HG02870 (cell line): Measurements from ENCODE around the gene SLIT1.
"Not testable (repeated sequence)": the region's sequence is repeated elsewhere in the genome, so short reads cannot be mapped to it uniquely, and the experiment has no call there.

Experiments used
- ATAC-seq: cut with Tn5 transposase; IDR thresholded peaks from one replicate; pipeline ENCODE4 v1.9.1; 2021; ENCODE audit warnings: mild to moderate bottlenecking, moderate library complexity; ENCODE audit not compliant: unreplicated experiment

The SLIT1 gene

DNA sequence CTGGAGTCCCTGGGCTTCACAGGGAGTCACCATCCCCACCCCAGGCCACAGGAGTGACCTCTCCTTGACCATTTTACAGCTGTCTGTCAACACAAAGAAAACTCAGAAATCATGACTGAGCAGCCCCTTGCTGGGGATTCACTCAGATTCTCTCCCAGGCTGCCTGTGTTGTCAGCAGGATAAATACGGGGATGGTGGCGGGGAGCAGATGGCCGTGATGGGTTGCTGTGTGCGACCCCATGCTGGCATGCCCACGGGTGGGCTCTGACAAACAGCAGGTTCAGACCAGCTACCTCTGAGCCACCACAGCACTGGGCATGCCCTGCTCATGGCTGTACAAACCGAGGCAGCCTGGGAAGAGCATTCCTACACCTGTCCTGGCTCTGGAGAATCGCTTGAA lies 136.1 kb downstream of the SLIT1 start:
- ATAC-seq = no peak

GRCh38 chr10:97048649-97049427 lies 136.9 kb downstream of the SLIT1 start:
- no peak for ATAC-seq

- ATAC-seq = no peak
These were observed 138.0 kb downstream of the SLIT1 start for GRCh38 chr10:97047788-97048187.

DNA sequence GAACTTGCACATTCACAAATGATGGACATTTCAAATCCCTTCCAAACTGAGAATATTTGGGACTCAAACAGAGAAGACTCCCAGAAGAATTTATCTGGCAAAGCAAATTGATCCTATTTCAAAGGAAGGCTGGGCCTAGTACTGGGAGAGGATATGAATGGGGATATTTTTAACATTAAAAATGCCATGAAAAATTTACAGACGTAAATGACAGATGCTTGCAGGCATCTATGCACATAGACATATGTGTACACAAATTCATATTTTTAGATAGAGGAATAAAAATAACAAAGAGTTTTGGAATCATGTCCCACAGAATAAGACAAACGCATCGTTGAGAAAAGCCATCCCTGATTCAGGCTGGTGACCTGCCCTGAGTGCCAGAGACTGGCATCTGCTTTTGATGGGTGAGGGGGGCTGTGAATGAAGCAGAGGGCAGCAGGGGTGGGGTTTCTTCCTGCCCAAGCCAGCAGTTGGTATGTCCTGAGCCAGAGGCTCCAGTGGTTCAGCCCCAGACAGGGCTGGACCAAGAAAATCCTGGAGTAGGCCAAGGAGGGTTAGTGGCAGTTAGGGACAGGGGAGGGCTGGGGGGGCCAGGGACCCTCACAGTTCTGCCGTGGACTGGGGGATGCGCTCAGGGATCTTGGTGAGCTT lies 138.5 kb downstream of the SLIT1 start:
- ATAC-seq = no peak

GRCh38 chr10:97046456-97047082 lies 139.2 kb downstream of the SLIT1 start:
- ATAC-seq = no peak

DNA sequence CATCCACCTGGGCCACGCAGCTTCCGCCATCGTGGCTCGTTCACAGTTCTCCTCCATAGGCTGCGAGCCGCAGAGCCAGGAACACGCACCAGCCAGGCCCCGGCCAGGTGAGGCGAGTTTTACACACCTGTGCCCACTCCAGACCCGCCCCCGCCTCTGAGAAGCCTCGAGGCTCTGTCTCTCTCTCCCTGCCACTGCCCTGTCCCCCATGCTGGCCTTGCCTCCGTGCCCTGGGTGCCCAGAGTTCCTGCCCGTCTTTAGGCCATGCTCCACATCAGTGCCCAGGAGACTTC lies 142.2 kb downstream of the SLIT1 start:
- no peak for ATAC-seq

DNA sequence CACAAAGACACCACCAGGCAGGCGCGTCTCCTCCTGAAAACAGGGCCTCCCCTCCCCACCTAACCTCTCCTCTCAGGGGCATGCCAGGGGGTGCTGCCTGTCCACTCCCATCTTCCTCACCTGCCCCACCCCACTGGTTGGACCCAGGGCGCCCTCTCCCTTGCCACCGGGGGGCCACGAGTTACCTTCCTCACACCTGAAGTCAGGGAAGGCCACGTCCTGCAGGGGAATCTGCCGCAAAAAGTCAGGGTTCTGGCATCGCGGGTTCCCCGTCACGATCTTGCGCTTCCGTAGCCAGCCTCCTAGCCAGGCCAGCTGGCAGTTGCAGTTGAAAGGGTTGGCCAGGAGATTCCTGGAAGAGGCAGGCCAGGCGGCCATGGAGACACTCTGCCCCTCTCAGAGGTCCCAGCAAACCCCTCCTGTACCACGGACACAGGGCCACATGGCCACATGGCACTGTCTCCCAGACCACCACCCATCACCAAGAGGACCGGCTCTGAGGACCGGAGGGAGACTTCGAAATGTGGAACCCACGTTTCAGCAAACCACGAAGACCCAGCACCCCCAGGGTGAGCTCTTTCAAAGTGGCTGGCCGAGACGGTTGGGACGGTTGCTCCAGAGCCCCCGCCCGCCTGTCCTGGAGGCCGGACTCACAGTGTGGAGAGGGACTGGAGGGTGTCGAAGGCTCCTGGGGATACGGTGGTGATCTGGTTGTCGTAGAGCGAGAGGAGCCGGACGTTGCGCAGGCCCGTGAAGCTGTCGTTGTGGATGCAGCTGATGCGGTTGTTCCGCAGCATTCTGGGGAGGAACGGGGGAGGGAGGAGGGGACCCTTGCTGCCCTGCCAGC lies 142.8 kb downstream of the SLIT1 start:
- no peak for ATAC-seq

DNA sequence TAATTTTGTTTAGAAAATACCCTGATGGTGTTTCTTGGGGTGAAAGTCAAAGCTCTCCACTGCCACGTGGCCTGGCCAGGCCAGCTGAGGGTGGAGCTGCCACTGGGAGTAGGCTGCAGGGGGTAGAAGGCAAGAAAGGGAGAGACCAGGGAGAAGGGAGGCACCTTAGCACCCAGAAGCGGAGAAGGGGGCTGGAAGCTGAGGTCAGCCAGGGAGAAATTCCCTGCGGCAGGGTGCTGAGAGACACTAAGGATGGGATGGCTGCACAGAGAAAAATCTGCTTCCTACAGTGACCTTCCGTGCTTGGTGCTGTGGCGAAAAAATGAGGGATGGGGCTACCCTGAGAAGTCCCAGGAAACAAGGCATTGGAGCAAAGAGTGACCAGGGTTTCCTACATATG lies 143.7 kb downstream of the SLIT1 start:
- ATAC-seq = no peak

GRCh38 chr10:97040706-97041105 lies 145.1 kb downstream of the SLIT1 start:
- ATAC-seq = no peak

DNA sequence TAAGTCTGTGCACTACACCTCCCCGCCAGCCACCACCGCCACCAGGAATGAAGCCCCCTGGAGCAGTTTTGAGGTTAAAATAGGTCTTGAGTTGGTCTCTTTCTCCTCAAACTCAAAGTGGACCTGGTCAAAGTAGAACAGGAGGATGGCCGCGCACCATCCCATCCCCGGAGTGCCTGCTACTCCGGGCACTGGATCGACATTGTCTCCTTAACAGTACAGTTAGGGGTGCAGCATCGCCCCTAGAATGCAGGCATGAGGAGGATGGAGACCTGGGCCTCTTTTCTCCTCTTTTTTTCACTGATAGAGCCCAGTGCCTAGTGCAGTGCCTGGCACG lies 145.5 kb downstream of the SLIT1 start:
- no peak for ATAC-seq

- no peak for ATAC-seq
These were observed 146.1 kb downstream of the SLIT1 start for GRCh38 chr10:97039538-97040247.

DNA sequence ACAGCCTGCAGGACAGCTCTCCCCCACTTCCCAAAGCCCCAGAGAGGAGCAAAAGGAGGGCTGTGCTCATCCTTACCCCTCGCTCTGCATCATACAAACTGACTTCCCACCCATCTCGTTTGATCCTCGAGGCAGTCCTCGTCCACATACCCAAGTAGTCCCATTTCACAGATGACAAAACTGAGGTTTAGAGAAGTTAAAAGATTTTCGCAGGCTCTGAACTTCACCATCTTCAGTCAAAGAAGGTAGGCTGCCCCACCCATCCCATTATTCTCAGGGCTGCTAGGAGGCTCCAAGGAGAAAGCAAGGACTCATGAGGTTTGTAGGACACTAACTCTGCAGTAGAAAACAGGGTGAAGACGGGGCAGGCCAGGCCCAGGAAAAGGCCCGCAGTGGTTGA lies 147.1 kb downstream of the SLIT1 start:
- no peak for ATAC-seq

DNA sequence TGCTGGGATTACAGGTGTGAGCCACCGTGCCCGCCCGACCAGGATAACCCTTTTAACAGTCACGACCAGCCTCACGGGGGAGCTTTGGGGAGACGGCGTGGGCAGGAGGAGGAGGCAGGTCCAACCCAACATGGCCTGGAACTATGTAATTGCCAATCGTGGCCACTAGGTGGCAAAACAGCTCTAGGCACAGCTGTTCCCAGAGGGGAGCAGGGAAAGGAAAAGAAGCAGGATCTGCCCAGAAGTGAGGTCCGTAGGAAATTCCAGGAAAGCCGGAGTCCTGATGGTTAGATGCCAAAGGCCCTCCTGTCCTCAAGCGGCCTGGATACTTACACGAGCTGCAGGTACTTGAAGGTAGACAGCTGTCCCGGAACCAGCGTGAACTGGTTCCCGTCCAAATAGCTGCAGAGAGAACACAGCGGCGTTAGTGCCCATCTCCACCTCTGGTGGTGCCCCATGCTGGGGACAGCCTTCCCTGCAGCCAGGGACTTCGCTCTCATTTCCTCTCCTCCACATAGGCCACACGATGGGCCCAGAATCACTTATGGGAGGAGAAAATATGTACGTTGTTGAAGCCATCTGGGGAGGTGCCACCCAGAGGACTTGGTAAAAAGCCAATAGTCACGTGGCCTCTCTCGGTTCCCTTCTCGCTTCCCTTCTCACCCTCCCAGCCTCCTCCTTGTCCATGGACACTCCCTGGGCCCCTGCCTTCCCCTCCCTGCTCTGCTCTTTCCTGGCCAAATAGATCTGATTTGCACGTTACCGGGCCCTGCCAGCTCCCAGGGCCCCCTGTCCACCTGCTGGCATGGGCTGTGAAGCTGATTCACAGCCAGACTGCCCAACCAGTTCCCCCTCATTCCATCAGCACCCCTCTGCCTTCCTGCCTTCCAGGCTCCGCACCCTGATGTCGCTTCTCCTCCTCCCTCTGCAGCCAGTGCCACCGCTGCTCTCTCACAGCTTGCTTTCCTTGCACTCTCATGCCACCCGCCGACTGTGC lies 148.1 kb downstream of the SLIT1 start:
- peak; percentile 65 for ATAC-seq

GRCh38 chr10:97034958-97035769 lies 150.6 kb downstream of the SLIT1 start:
- no peak for ATAC-seq

DNA sequence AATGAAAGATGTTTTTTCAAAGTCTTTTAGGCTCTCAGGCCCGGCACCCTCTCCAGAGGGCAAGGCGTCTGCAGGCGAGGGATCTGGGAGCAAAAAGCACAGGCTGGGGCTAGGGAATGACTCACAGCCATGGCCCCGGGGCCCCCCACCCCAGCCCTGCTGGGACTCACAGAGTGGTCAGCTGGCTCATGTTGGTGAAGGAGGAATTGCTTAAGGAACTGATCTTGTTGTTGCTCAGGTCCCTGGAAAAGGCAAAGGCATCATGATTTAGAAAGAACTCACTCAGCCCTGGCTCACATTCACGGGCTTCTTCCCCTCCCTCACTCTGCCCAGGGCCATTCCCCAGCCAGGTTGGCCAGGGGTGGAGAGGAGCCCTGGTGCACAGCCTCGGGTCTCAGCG lies 151.5 kb downstream of the SLIT1 start:
- ATAC-seq = no peak

GRCh38 chr10:97033841-97034240 lies 151.9 kb downstream of the SLIT1 start:
- not testable (repeated sequence) for ATAC-seq

DNA sequence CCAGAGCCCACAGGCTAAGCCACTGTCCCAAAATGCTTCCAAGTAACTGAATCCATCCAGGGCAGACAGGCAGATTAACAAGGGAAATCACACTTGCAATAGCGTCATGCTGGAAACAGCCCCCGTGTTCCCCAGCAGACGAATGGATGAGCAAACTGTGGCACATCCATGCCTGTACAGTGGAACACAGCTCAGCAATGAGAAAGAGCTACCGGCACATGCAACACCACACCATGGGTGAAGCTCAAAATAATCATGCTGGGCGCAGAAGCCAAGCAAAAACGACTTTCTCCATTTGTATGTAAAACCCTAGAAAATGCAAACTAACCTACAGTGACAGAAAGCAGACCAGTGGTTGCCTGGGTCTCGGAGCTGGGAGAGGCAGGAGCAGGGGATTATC lies 153.1 kb downstream of the SLIT1 start:
- ATAC-seq = no peak

GRCh38 chr10:97031459-97031858 lies 154.3 kb downstream of the SLIT1 start:
- no peak for ATAC-seq

DNA sequence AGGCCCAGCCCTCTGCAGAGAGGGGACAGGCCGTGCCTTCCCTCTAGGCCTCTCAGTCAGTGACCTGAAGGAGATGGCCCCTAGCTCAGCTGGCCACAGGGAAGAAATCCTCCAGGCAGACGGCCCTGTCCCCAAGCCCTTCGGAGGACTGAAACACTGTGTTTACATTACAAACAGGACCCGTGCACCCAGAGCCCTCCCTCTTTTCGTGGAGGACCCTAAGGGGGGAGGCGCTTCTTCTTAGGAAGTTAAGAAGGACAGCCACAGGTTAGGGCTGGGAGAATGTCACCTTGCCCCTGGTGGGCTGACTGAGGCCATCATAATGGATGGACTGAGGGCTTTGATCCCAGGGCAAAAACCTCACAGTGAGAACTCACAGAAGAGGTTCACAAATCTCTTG lies 154.9 kb downstream of the SLIT1 start:
- ATAC-seq = no peak
